H1 (cell line): ENCODE measurements around the gene FAM204A. TPM values are rescaled to one million over a fixed set of nuclear protein-coding genes. Genes with fewer than 3 reads are reported as not detected.

Source experiments
- CTCF ChIA-PET: fragments of 300-600 bp; sonication (Branson Sonifier 250); formaldehyde crosslinking; loops from one replicate; lab custom pipeline; 2021; ENCODE audit not compliant: partially characterized antibody; lab: Charles Lee
- POLR2A ChIA-PET: fragments of 300-600 bp; sonication (Branson Sonifier 250); formaldehyde crosslinking; loops from one replicate; lab custom pipeline; 2021; ENCODE audit warnings: inconsistent platforms; ENCODE audit not compliant: partially characterized antibody; lab: Charles Lee
- DNase-seq, 2 experiments: peaks; one replicate each; pipeline versions ENCODE4 v3.0.0 to v3.0.0-alpha.2; 2010 to 2022; ENCODE audit warnings: low spot score in 2 of 2, low read depth in 1 of 2, mixed read lengths in 1 of 2
- FAIRE-seq: peaks from 2 replicates; lab custom pipeline; 2011; peaks lifted over from hg19 to GRCh38; lab: Jason Lieb, UNC
- H2AFZ ChIP-seq: 2 replicates; pipeline ENCODE4 v1.8.1; 2012; ENCODE audit warnings: low read length, inconsistent platforms
- H2AK5ac ChIP-seq: 2 replicates; pipeline ENCODE4 v1.6.1; 2013; ENCODE audit warnings: low read depth, low read length
- H2BK120ac ChIP-seq: replicated peaks from 2 replicates; pipeline ENCODE3; 2013; ENCODE audit warnings: low read depth, low read length, inconsistent platforms
- H2BK12ac ChIP-seq: 2 replicates; pipeline ENCODE4 v1.6.1; 2013; ENCODE audit warnings: low read depth, low read length
- H2BK15ac ChIP-seq: 2 replicates; pipeline ENCODE4 v1.6.1; 2013; ENCODE audit warnings: low read length
- H2BK20ac ChIP-seq: 2 replicates; pipeline ENCODE4 v1.6.1; 2013; ENCODE audit warnings: low read length
- H2BK5ac ChIP-seq: 2 replicates; pipeline ENCODE4 v1.6.1; 2013; ENCODE audit warnings: low read depth, low read length
- H3K14ac ChIP-seq: 2 replicates; pipeline ENCODE4 v1.6.1; 2013; ENCODE audit warnings: inconsistent platforms; ENCODE audit not compliant: insufficient read length
- H3K18ac ChIP-seq: 2 replicates; pipeline ENCODE4 v1.6.1; 2013; ENCODE audit warnings: low read length; ENCODE audit errors: extremely low read depth
- H3K23ac ChIP-seq: 2 replicates; pipeline ENCODE4 v1.6.1; 2013; ENCODE audit warnings: inconsistent platforms; ENCODE audit not compliant: insufficient read length
- H3K23me2 ChIP-seq: 2 replicates; pipeline ENCODE4 v1.6.1; 2013; ENCODE audit warnings: low read depth, low read length
- H3K27ac ChIP-seq: 2 replicates; pipeline ENCODE4 v1.6.1; 2011; ENCODE audit warnings: low read depth, low read length, inconsistent platforms
- H3K27me3 ChIP-seq, 4 experiments: replicated peaks in 1 of 4; 1 replicate in 1 of 4; 2 replicates in 3 of 4; pipeline versions ENCODE4 v1.6.1 to v1.8.1; 2011 to 2013; ENCODE audit warnings: low read length in 3 of 4, mild to moderate bottlenecking in 3 of 4, inconsistent platforms in 2 of 4, mixed read lengths in 2 of 4, moderate library complexity in 1 of 4; ENCODE audit not compliant: control insufficient read depth in 3 of 4, insufficient read depth in 3 of 4; ENCODE audit errors: extremely low read depth in 1 of 4
- H3K36me3 ChIP-seq, 4 experiments: 2 replicates each; pipeline versions ENCODE4 v1.6.1 to v1.8.1; 2011 to 2013; ENCODE audit warnings: mild to moderate bottlenecking in 4 of 4, low read length in 3 of 4, moderate library complexity in 2 of 4, control low read depth in 1 of 4, inconsistent platforms in 1 of 4; ENCODE audit not compliant: insufficient read depth in 4 of 4, control insufficient read depth in 2 of 4
- H3K4ac ChIP-seq: replicated peaks from 2 replicates; pipeline ENCODE3; 2013; ENCODE audit warnings: low read length, low read depth, mixed read lengths, inconsistent platforms; ENCODE audit not compliant: insufficient read length
- H3K4me1 ChIP-seq, 4 experiments: replicated peaks in 1 of 4; 1 replicate in 1 of 4; 2 replicates in 3 of 4; pipeline versions ENCODE4 v1.6.1 to v1.8.1; 2011 to 2013; ENCODE audit warnings: low read length in 3 of 4, inconsistent platforms in 2 of 4, mixed read lengths in 1 of 4; ENCODE audit not compliant: insufficient read depth in 4 of 4, control insufficient read depth in 3 of 4
- H3K4me2 ChIP-seq, 2 experiments: 2 replicates each; pipeline versions ENCODE4 v1.6.1 to v1.8.1; 2011 to 2013; ENCODE audit warnings: low read depth in 2 of 2, low read length in 2 of 2, control low read depth in 1 of 2, inconsistent platforms in 1 of 2, mild to moderate bottlenecking in 1 of 2; ENCODE audit not compliant: insufficient read depth in 1 of 2
- H3K4me3 ChIP-seq, 4 experiments: fragments of 200-600, 300-600 bp in 1 of 4; sonication (generic), shearing (Covaris generic), sonication (Bioruptor Twin) in 1 of 4; 2 replicates each; pipeline versions ENCODE4 v1.5.1 to v1.8.1; 2011 to 2016; ENCODE audit warnings: low read length in 4 of 4, low read depth in 3 of 4, control low read depth in 2 of 4, inconsistent platforms in 2 of 4, mild to moderate bottlenecking in 2 of 4, mixed read lengths in 1 of 4, moderate library complexity in 1 of 4; ENCODE audit not compliant: insufficient read depth in 2 of 4; ENCODE audit errors: extremely low read depth in 1 of 4
- H3K56ac ChIP-seq: replicated peaks from 2 replicates; pipeline ENCODE3; 2013; ENCODE audit warnings: low read depth, mild to moderate bottlenecking, mixed read lengths, low read length, inconsistent platforms; ENCODE audit not compliant: insufficient read length
- H3K79me1 ChIP-seq: 2 replicates; pipeline ENCODE4 v1.6.1; 2013; ENCODE audit warnings: low read depth, low read length, control low read depth
- H3K79me2 ChIP-seq, 2 experiments: 2 replicates each; pipeline versions ENCODE4 v1.6.1 to v1.8.1; 2012 to 2013; ENCODE audit warnings: low read length in 2 of 2, mild to moderate bottlenecking in 2 of 2, inconsistent platforms in 1 of 2; ENCODE audit not compliant: insufficient read depth in 2 of 2, control insufficient read depth in 1 of 2
- H3K9ac ChIP-seq, 4 experiments: replicated peaks in 1 of 4; 1 replicate in 1 of 4; 2 replicates in 3 of 4; pipeline versions ENCODE4 v1.6.1 to v1.8.1; 2011 to 2013; ENCODE audit warnings: low read depth in 3 of 4, low read length in 3 of 4, control low read depth in 2 of 4, mild to moderate bottlenecking in 2 of 4, moderate library complexity in 2 of 4, inconsistent platforms in 1 of 4; ENCODE audit errors: extremely low read depth in 1 of 4
- H3K9me3 ChIP-seq, 2 experiments: 2 replicates each; pipeline versions ENCODE4 v1.6.1 to v1.8.1; 2012 to 2013; ENCODE audit warnings: mild to moderate bottlenecking in 2 of 2, moderate library complexity in 2 of 2, control low read depth in 1 of 2, inconsistent platforms in 1 of 2, low read depth in 1 of 2, low read length in 1 of 2, mixed read lengths in 1 of 2; ENCODE audit not compliant: insufficient read depth in 2 of 2
- H4K20me1 ChIP-seq, 2 experiments: replicated peaks in 1 of 2; 2 replicates each; pipeline versions ENCODE3 to v1.8.1; 2011 to 2013; ENCODE audit warnings: inconsistent platforms in 2 of 2, low read length in 2 of 2, mild to moderate bottlenecking in 1 of 2; ENCODE audit not compliant: insufficient read depth in 2 of 2, control insufficient read depth in 1 of 2
- H4K5ac ChIP-seq: 2 replicates; pipeline ENCODE4 v1.6.1; 2013; ENCODE audit warnings: low read length, low read depth, mixed read lengths, inconsistent platforms; ENCODE audit not compliant: insufficient read length
- H4K8ac ChIP-seq: 2 replicates; pipeline ENCODE4 v1.8.0; 2013; ENCODE audit warnings: mild to moderate bottlenecking, moderate library complexity, low read length, inconsistent platforms; ENCODE audit not compliant: insufficient read depth; ENCODE audit errors: extremely low read depth
- H4K91ac ChIP-seq: replicated peaks from 2 replicates; pipeline ENCODE3; 2013; ENCODE audit warnings: low read length, mixed read lengths, inconsistent platforms; ENCODE audit not compliant: insufficient read length
- CBX5 ChIP-seq: fragments of 300-800, 300-1000 bp; sonication (generic); IDR thresholded peaks from 2 replicates; pipeline ENCODE4 v1.7.1; 2016; ENCODE audit warnings: antibody characterized with exemption, low read length, low read depth
- EP300 ChIP-seq, 2 experiments: IDR thresholded peaks; 1 replicate in 1 of 2; 2 replicates in 1 of 2; pipeline ENCODE4 v1.6.1; 2011 to 2012; ENCODE audit warnings: low read depth in 2 of 2, low read length in 2 of 2, mild to moderate bottlenecking in 2 of 2, borderline replicate concordance in 1 of 2, inconsistent platforms in 1 of 2, moderate library complexity in 1 of 2
- JUND ChIP-seq: IDR thresholded peaks from 2 replicates; pipeline ENCODE4 v1.6.1; 2011; ENCODE audit warnings: mild to moderate bottlenecking, improper control_type of control experiment, low read length
- NRF1 ChIP-seq: IDR thresholded peaks from 2 replicates; pipeline ENCODE4 v1.6.1; 2011; ENCODE audit warnings: mild to moderate bottlenecking, low read depth, low read length, improper control_type of control experiment
- POU5F1 ChIP-seq: IDR thresholded peaks from 2 replicates; pipeline ENCODE4 v1.6.1; 2011; ENCODE audit warnings: low read depth, mild to moderate bottlenecking, low read length, moderate library complexity
- RAD21 ChIP-seq, 2 experiments: IDR thresholded peaks in 1 of 2; conservative IDR thresholded peaks in 1 of 2; 2 replicates each; pipeline ENCODE4 v1.6.1; 2011; ENCODE audit warnings: low read depth in 2 of 2, low read length in 2 of 2, improper control_type of control experiment in 1 of 2, inconsistent platforms in 1 of 2, mild to moderate bottlenecking in 1 of 2, moderate library complexity in 1 of 2
- SP2 ChIP-seq: IDR thresholded peaks from 2 replicates; pipeline ENCODE4 v1.6.1; 2012; ENCODE audit warnings: mild to moderate bottlenecking, low read length, inconsistent platforms
- TBP ChIP-seq: IDR thresholded peaks from 2 replicates; pipeline ENCODE4 v1.6.1; 2011; ENCODE audit warnings: low read depth, low read length, improper control_type of control experiment
- YY1 ChIP-seq: IDR thresholded peaks from 2 replicates; pipeline ENCODE4 v1.6.1; 2011; ENCODE audit warnings: low read depth, mild to moderate bottlenecking, low read length
- WGBS, 2 experiments: shearing (Covaris generic) in 1 of 2; methylation state at CpG; one replicate each; pipeline versions ENCODE4 v1.1.6 to v1.1.7; 2013 to 2015; ENCODE audit warnings: low lambda C conversion rate in 2 of 2, mixed read lengths in 2 of 2, inconsistent platforms in 1 of 2, low coverage in 1 of 2, missing lambda C conversion rate in 1 of 2; ENCODE audit not compliant: insufficient replicate concordance in 2 of 2, insufficient coverage in 1 of 2, insufficient read length in 1 of 2; ENCODE audit errors: extremely low coverage in 1 of 2, missing lambda C conversion rate in 1 of 2; 5-methylcytosine and 5-hydroxymethylcytosine counted together
- polyA plus RNA-seq, 7 experiments: library from polyadenylated mRNA; depleted of rRNA in 3 of 7; stranded (reverse) in 5 of 7; unstranded in 2 of 7; fragments of >200 nt in 5 of 7; fragments of 200-250 nt in 2 of 7; gene quantifications; 1 replicate in 5 of 7; 2 replicates in 1 of 7; 4 replicates in 1 of 7; pipeline versions ENCODE4 v1.2.1 to v1.2.3, GENCODE V29; 2011 to 2013; ENCODE audit warnings: missing spikeins in 2 of 7, mixed read lengths in 2 of 7
- total RNA-seq: library from RNA; stranded (reverse); fragmentation: NEBNext Ultra II Directional; extraction: Animal tissue kit (Norgen Biotek cat#: 25700); gene quantifications from 2 replicates; pipeline ENCODE4 v1.2.1, GENCODE V29; 2021
- TF ChIP-seq, protein P1 (sequence below), 3 experiments: IDR thresholded peaks; 1 replicate in 2 of 3; 2 replicates in 1 of 3; pipeline versions ENCODE4 v1.5.1 to v1.6.1; 2011; ENCODE audit warnings: low read length in 3 of 3, mild to moderate bottlenecking in 3 of 3, inconsistent platforms in 2 of 3, low read depth in 1 of 3, moderate library complexity in 1 of 3; ENCODE audit not compliant: insufficient read depth in 1 of 3; ENCODE audit errors: control extremely low read depth in 1 of 3

Gene FAM204A
- total and polyA plus RNA-seq, 2 of the 8 experiments (the other 6 are each of a cell fraction or from before 2014, with no cell fraction given): 4.9 to 37.4 TPM

DNA sequence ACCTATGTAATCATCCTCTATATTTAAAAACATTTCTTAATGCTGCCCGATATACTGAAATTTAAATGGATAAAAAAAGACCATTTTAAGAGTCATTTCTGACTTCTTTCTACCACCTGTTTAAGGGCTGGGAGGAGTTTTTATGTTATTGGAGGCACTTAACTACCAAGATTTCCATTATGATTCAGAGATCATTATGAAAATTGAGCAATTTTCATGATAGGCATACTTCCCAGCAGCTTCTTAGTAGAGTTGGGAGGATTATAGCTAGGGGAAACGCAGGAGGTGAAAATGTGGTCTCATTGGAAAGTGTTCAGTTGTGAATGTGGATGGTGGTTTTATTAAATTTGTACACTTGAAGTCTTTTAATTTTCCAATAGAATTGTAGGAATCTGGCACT lies 28.4 kb upstream of the FAM204A start:
- Histone ChIP-seq H4K8ac (no peak overlapping the region), H3K4me2 (no peak overlapping the region), H4K20me1 (no peaks in the 10 kb centered on the region), H2BK5ac (no peak overlapping the region), H2BK120ac (no peak overlapping the region), H3K79me2 (no peaks in the 10 kb centered on the region), H2BK15ac (no peak overlapping the region), H3K9ac (no peak overlapping the region), H4K91ac (no peak overlapping the region), H3K79me1 (no peaks in the 10 kb centered on the region), H3K27me3 (no peaks in the 10 kb centered on the region), H3K27ac (no peak overlapping the region), H2AK5ac (no peak overlapping the region), H3K18ac (no peak overlapping the region), H4K5ac (no peak overlapping the region), H2AFZ (no peak overlapping the region; the same call in 1 of the 2 replicates), H3K4me3 (no peak overlapping the region), H3K36me3 (no peaks in the 10 kb centered on the region), H3K4ac (no peak overlapping the region), H3K4me1 (no peaks in the 10 kb centered on the region), H3K14ac (no peak overlapping the region), H3K23ac (no peak overlapping the region), H3K56ac (no peak overlapping the region), H2BK20ac (no peak overlapping the region), H3K9me3 (peaks cover 0 to 4% of the 10 kb centered on the region in 2 experiments; a peak in 1 of 4 replicates), H2BK12ac (no peak overlapping the region), H3K23me2 (no peaks in the 10 kb centered on the region)
- ChIA-PET CTCF (interaction anchor here (1.5 kb wide), 1 partner anchor 89 kb away, joined by 5 read pairs; no protein-coding TSS in a partner anchor), POLR2A (interaction anchor here (0.6 kb wide), 1 partner anchor 69 kb away, joined by 3 read pairs; no protein-coding TSS in a partner anchor)
- FAIRE-seq (no peak), DNase-seq (no peak)
- 96% methylated on average over 2 of the region's 2 CpGs; no CpG with 5 or more reads in 1 of the 2 experiments for WGBS, 2 experiments
- TF ChIP-seq JUND (no peak), YY1 (no peak), POU5F1 (no peak), TBP (no peak), CBX5 (no peak), NRF1 (no peak), SP2 (no peak), EP300 (IDR thresholded peaks at IDR 0.05; ENCODE audit: borderline replicate concordance in 1 of 2, low read depth in 2 of 2, low read length in 2 of 2) (no peak), RAD21 (IDR thresholded peaks at IDR 0.05 in 1 of 2, conservative IDR thresholded peaks at IDR 0.05 in 1 of 2; ENCODE audit: low read depth in 2 of 2, low read length in 2 of 2) (no peak)
- TF ChIP-seq, protein P1, sequence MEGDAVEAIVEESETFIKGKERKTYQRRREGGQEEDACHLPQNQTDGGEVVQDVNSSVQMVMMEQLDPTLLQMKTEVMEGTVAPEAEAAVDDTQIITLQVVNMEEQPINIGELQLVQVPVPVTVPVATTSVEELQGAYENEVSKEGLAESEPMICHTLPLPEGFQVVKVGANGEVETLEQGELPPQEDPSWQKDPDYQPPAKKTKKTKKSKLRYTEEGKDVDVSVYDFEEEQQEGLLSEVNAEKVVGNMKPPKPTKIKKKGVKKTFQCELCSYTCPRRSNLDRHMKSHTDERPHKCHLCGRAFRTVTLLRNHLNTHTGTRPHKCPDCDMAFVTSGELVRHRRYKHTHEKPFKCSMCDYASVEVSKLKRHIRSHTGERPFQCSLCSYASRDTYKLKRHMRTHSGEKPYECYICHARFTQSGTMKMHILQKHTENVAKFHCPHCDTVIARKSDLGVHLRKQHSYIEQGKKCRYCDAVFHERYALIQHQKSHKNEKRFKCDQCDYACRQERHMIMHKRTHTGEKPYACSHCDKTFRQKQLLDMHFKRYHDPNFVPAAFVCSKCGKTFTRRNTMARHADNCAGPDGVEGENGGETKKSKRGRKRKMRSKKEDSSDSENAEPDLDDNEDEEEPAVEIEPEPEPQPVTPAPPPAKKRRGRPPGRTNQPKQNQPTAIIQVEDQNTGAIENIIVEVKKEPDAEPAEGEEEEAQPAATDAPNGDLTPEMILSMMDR (IDR thresholded peaks at IDR 0.05; ENCODE audit: control extremely low read depth in 1 of 3, insufficient read depth in 1 of 3, low read depth in 1 of 3, low read length in 3 of 3): no peak
